Effector memory CD4-positive, alpha-beta T cell (primary cell): ENCODE measurements around the gene EMC6.

Source experiments
- DNase-seq, 3 donors: peaks; one replicate each; pipeline ENCODE4 v3.0.0-alpha.2; 2020
- H3K27ac ChIP-seq: 2 replicates; pipeline ENCODE4 v1.7.0; 2013; ENCODE audit warnings: mild to moderate bottlenecking, low read length, moderate library complexity; ENCODE audit not compliant: insufficient read depth, poor library complexity, severe bottlenecking
- H3K27me3 ChIP-seq: replicated peaks from 2 replicates; pipeline ENCODE4 v1.7.0; 2013; ENCODE audit warnings: mild to moderate bottlenecking, low read length; ENCODE audit not compliant: insufficient read depth, control insufficient read depth, poor library complexity, severe bottlenecking
- H3K36me3 ChIP-seq: 2 replicates; pipeline ENCODE4 v1.7.0; 2013; ENCODE audit warnings: mild to moderate bottlenecking, low read length, moderate library complexity; ENCODE audit not compliant: control insufficient read depth, insufficient read depth
- H3K4me1 ChIP-seq: 2 replicates; pipeline ENCODE4 v1.7.0; 2013; ENCODE audit warnings: low read length, mild to moderate bottlenecking; ENCODE audit not compliant: control insufficient read depth, insufficient read depth, poor library complexity, severe bottlenecking
- H3K4me3 ChIP-seq: 2 replicates; pipeline ENCODE4 v1.7.0; 2013; ENCODE audit warnings: low read length, low read depth, mild to moderate bottlenecking; ENCODE audit not compliant: insufficient read depth, poor library complexity, severe bottlenecking
- H3K9me3 ChIP-seq: 2 replicates; pipeline ENCODE4 v1.7.0; 2013; ENCODE audit warnings: mild to moderate bottlenecking, low read length, moderate library complexity; ENCODE audit not compliant: control insufficient read depth
- total RNA-seq, 3 donors: gene quantifications; one replicate each; lab custom pipeline; 2026; lab: John Stamatoyannopoulos, UW

EMC6 gene
- total RNA-seq = 7.2 to 16.3 (median 13.0) reads per million in 3 donors

DNA sequence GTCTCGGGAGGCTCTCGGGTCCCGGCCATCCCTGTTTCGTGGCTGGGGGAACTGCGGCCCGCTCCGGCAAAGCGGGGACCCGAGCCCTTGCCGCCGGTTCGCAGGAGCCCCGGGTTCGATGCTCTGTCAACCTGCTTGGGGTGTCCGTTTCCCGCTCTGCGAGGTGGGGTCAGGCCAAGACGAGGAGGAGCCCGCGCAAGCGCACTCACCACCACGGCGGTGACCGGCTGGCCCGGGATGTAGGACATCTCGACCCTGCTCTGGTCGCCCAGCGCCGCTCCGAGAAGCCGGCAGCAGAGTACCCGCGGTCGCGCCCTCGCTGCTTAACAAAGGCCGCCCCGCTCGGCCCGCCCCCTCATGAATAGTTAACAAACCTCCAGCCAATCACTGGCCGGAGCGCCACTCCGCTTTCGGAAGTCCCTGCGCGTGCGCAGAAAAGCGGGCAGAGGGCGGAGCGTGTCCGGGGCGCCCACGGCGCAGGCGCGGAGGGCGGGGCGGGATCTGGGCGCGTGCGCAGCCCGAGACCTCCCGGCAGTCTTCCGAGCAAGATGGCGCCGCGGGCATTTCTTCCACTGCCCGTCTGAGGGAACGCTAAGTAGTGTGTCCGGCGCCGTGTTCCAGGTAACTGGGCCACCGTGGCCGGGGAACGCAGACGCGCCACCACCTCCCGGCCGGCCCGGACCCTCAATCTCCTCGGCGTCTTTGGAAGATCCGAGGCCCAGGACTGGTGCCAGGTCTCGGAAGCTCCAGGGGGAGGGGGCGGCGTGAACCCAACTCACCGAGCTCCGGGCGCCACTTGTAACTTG lies at the start of gene EMC6, which contains the start of gene TAX1BP3:
Gene EMC6, plus strand, starts transcription at position 534 of the 806 bp plus-strand sequence. CDS start 335 bp downstream, outside the sequence.
Gene TAX1BP3, minus strand, starts transcription at position 300 of the 806 bp plus-strand sequence. Its CDS starts 52 bp downstream, at position 248.
- Histone ChIP-seq H3K36me3 (peaks cover 4% of the 10 kb centered on the region), H3K4me3 (peak within 1 kb of the TSS; percentile 100), H3K27me3 (no peaks in the 10 kb centered on the region), H3K4me1 (peaks cover 22% of the 10 kb centered on the region), H3K9me3 (no peaks in the 10 kb centered on the region), H3K27ac (peak within 1 kb of the TSS; percentile 88)
- DNase-seq = peak; percentile 97 to 98 (median 98)

DNA sequence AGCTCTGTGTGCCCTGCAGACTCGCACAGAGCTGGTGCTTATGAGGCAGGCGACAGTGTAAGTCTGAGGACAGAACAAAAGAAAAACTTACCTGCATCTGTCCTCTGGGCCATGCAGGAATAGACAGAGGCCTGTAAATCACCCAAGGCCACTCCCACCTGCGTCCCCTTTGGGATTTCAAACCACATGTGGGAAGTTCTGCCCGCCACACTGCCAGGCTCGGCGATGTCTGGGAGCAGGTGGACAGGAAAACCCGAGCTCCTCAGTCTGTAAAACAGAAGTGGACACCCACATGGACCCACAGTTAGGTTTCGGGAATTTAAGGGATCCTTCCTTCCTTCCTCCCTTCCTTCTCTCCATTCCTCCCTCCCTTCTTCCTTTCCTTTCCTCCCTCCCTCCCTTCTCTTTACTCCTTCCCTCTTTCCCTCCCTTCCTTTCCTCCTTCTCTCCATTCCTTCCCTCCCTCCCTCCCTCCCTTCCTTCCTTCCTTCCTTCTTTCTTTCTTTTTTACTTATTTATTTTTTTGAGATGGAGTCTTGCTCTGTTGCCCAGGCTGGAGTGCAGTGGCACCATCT lies 47.4 kb upstream of the EMC6 start:
- H3K27me3 ChIP-seq = no peaks in the 10 kb centered on the region
- no peak overlapping the region for H3K4me3 ChIP-seq
- peaks cover 34% of the 10 kb centered on the region for H3K36me3 ChIP-seq
- no peaks in the 10 kb centered on the region for H3K9me3 ChIP-seq
- no peak overlapping the region for H3K27ac ChIP-seq
- no peaks in the 10 kb centered on the region for H3K4me1 ChIP-seq
- DNase-seq = no peak

GRCh38 chr17:3622977-3623594 lies 45.5 kb upstream of the EMC6 start:
- Histone ChIP-seq H3K4me3 (no peak overlapping the region), H3K9me3 (no peaks in the 10 kb centered on the region), H3K4me1 (no peaks in the 10 kb centered on the region), H3K27me3 (no peaks in the 10 kb centered on the region), H3K36me3 (peaks cover 26% of the 10 kb centered on the region), H3K27ac (no peak overlapping the region)
- DNase-seq = no peak

DNA sequence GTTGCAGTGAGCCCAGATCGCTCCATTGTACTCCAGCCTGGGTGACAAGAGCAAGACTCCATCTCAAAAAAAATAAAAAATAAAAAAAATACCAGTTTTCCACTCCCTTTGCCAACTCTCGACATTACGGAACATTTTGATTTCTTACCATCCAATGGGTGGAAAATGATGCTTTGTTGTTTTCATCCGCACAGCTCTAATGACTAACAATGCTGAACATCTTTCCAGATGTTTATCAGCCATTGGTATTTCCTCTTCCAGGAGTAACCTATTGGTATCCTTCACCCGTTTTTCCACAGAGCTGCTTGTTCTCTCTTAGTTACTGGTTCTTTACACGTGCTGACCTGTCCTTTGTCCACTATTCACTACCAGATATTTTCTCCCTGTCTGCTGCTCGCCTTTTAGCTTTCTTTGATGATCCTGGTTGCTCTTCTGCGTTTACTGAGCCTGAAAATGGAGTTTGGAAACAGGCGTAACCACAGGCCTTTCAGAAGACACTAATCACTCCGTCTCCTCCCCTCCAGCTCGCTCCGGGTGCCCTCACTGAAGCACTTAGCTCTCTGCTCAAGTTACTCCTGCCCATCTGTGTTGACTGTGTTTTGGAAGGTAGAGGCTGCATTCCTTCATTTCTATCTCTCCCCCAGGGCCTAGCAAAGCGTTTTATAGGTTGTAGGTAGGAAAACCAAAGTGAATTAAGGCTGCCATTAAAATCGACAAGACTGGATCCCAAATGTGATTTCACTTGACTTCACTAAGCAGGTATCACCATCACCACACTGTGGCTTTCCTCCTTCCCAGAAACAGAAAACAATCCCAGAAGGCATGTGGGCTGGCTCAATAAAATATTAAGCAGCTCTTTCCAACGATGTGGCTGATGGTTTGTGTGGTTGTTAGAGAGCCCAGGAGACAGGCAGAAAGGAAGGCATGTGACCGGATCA lies 41.5 kb upstream of the EMC6 start:
- DNase-seq = no peak
- Histone ChIP-seq H3K36me3 (peaks cover 28% of the 10 kb centered on the region), H3K9me3 (no peaks in the 10 kb centered on the region), H3K4me1 (no peaks in the 10 kb centered on the region), H3K27me3 (no peaks in the 10 kb centered on the region), H3K4me3 (no peak overlapping the region), H3K27ac (no peak overlapping the region)

- no peak for DNase-seq
- Histone ChIP-seq H3K4me3 (no peak overlapping the region), H3K36me3 (peaks cover 24% of the 10 kb centered on the region), H3K27ac (no peak overlapping the region), H3K4me1 (no peaks in the 10 kb centered on the region), H3K9me3 (no peaks in the 10 kb centered on the region), H3K27me3 (no peaks in the 10 kb centered on the region)
These were observed 40.8 kb upstream of the EMC6 start for GRCh38 chr17:3627769-3628167.

DNA sequence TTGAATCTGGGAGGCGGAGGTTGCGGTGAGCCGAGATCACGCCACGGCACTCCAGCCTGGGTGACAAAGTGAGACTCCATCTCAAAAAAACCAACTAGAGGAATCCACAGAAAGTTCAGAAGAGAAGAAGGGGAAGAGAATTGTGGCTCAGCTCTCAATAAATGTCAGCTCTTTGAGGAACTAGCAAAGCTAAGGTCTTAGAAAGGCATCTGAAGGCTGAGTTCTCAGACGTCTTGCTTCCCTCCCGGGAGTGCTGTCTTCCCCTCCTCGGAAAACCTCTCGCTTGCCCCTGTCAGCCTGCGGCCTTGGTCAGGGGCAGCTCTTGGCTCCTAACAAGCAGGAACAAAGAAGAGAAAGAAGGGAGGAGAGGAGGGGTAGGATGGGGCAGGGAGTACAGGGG lies 37.8 kb upstream of the EMC6 start:
- H3K4me3 ChIP-seq = no peak overlapping the region
- no peaks in the 10 kb centered on the region for H3K27me3 ChIP-seq
- H3K27ac ChIP-seq = no peak overlapping the region
- no peaks in the 10 kb centered on the region for H3K9me3 ChIP-seq
- DNase-seq = no peak
- H3K36me3 ChIP-seq = peaks cover 11% of the 10 kb centered on the region
- H3K4me1 ChIP-seq = peaks cover 5% of the 10 kb centered on the region

- no peaks in the 10 kb centered on the region for H3K27me3 ChIP-seq
- H3K4me1 ChIP-seq = peaks cover 10% of the 10 kb centered on the region
- peaks cover 11% of the 10 kb centered on the region for H3K36me3 ChIP-seq
- H3K4me3 ChIP-seq = no peak overlapping the region
- no peaks in the 10 kb centered on the region for H3K9me3 ChIP-seq
- no peak overlapping the region for H3K27ac ChIP-seq
- no peak for DNase-seq
These were observed 36.3 kb upstream of the EMC6 start for GRCh38 chr17:3632287-3632686.

DNA sequence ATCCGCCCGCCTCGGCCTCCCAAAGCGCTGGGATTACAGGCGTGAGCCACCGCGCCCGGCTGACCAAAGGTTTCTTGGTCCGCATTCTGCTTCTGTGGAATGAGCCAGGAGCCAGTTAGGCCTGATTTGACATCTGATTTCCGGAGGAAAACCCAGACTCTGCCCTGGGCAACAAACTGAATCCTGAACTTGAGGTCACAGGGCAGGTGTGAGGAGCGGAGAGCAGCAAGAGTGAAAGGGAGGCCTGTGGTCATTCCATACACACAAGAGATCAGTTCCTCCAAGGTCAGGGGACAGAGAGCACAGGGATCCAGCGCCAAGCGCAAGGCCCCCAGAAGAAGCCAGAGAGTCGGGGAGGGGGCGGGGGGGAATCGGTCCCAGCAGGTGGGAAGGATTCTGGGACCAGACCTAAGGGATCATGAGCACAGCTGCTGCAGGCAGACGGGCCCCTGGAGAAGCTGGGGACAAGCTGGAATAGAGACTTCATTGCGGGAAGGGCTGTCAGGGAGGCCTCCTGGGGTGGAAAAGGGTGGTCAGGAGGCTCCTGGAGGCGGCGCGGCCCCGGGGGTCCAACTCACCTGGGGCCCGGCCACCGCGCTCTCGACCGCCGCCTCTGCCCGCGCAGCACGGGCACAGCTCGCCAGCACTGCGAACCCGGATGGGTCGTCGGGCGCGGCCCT lies 33.0 kb upstream of the EMC6 start:
- Histone ChIP-seq H3K36me3 (no peaks in the 10 kb centered on the region), H3K4me3 (peak overlapping the region; percentile 74), H3K4me1 (peaks cover 10% of the 10 kb centered on the region), H3K9me3 (no peaks in the 10 kb centered on the region), H3K27ac (peak overlapping the region; percentile 91), H3K27me3 (no peaks in the 10 kb centered on the region)
- no peak for DNase-seq
